HEK293 (cell line): Measurements from ENCODE around the gene ADCY6.

Experiments used
- CTCF ChIA-PET: fragments of 350-600 bp; formaldehyde crosslinking; extraction: SDS; loops from one replicate; lab custom pipeline; 2021; ENCODE audit warnings: antibody characterized with exemption; lab: Yijun Ruan, JAX
- POLR2A ChIA-PET: fragments of 300-600 bp; formaldehyde crosslinking; extraction: SDS; loops from one replicate; lab custom pipeline; 2020; ENCODE audit warnings: antibody characterized with exemption, inconsistent platforms; lab: Yijun Ruan, JAX
- H3K27ac ChIP-seq: fragments of 200-500 bp; sonication (Bioruptor generic); 2 replicates; pipeline ENCODE4 v1.5.1; 2014; ENCODE audit warnings: low read depth, low read length, control low read depth, inconsistent platforms; ENCODE audit errors: extremely low read depth
- H3K36me3 ChIP-seq, 2 experiments: fragments of 200-500 bp in 1 of 2; sonication (Bioruptor generic) in 1 of 2; 1 replicate in 1 of 2; 2 replicates in 1 of 2; pipeline ENCODE4 v1.5.1; 2014 to 2017; ENCODE audit warnings: inconsistent platforms in 2 of 2, low read length in 2 of 2; ENCODE audit not compliant: control insufficient read depth in 2 of 2, insufficient read depth in 1 of 2
- H3K4me1 ChIP-seq: fragments of 200-500 bp; sonication (Bioruptor generic); 2 replicates; pipeline ENCODE4 v1.5.1; 2014; ENCODE audit warnings: mild to moderate bottlenecking, low read length, inconsistent platforms; ENCODE audit not compliant: control insufficient read depth, insufficient read depth
- H3K4me3 ChIP-seq: 2 replicates; pipeline ENCODE4 v1.5.1; 2011; ENCODE audit warnings: low read depth, mild to moderate bottlenecking, control low read depth, low read length, moderate library complexity
- H3K9me3 ChIP-seq: fragments of 200-500 bp; sonication (Bioruptor generic); 2 replicates; pipeline ENCODE4 v1.5.1; 2014; ENCODE audit warnings: low read depth, low read length, inconsistent platforms; ENCODE audit not compliant: control insufficient read depth, insufficient read depth
- FEZF1 ChIP-seq: fragments of 450-650 bp; formaldehyde crosslinking; IDR thresholded peaks from 2 replicates; pipeline ENCODE4 v1.5.1; 2016; ENCODE audit warnings: missing biosample characterization, missing genetic modification characterization
- GFI1B ChIP-seq: fragments of 450-650 bp; formaldehyde crosslinking; IDR thresholded peaks from 2 replicates; pipeline ENCODE4 v1.5.1; 2016; ENCODE audit warnings: missing biosample characterization, missing genetic modification characterization
- GLI2 ChIP-seq: fragments of 450-650 bp; formaldehyde crosslinking; IDR thresholded peaks from 2 replicates; pipeline ENCODE4; 2017; ENCODE audit warnings: missing biosample characterization, missing genetic modification characterization, low read depth, borderline replicate concordance
- HOXA7 ChIP-seq: sonication (generic); formaldehyde crosslinking; IDR thresholded peaks from 2 replicates; pipeline ENCODE4 v1.8.1; 2022; ENCODE audit warnings: missing genetic modification reagents, borderline replicate concordance
- HOXC10 ChIP-seq: sonication (generic); formaldehyde crosslinking; IDR thresholded peaks from 2 replicates; pipeline ENCODE4 v1.8.1; 2023; ENCODE audit warnings: mild to moderate bottlenecking, missing genetic modification reagents
- MYNN ChIP-seq: fragments of 450-650 bp; formaldehyde crosslinking; IDR thresholded peaks from 2 replicates; pipeline ENCODE4 v1.5.1; 2016; ENCODE audit warnings: missing biosample characterization, missing genetic modification characterization, borderline replicate concordance
- OVOL3 ChIP-seq: fragments of 450-650 bp; formaldehyde crosslinking; IDR thresholded peaks from 2 replicates; pipeline ENCODE4 v1.5.1; 2016; ENCODE audit warnings: missing biosample characterization, missing genetic modification characterization
- PRDM1 ChIP-seq: fragments of 450-650 bp; formaldehyde crosslinking; IDR thresholded peaks from 2 replicates; pipeline ENCODE4; 2016; ENCODE audit warnings: missing biosample characterization, missing genetic modification characterization
- SCRT2 ChIP-seq: fragments of 450-650 bp; formaldehyde crosslinking; IDR thresholded peaks from 2 replicates; pipeline ENCODE4 v1.5.1; 2016; ENCODE audit warnings: missing biosample characterization, missing genetic modification characterization
- SETDB1 ChIP-seq: IDR thresholded peaks from one replicate; pipeline ENCODE4 v1.6.1; 2017; ENCODE audit warnings: mild to moderate bottlenecking, low read length, moderate library complexity, mixed read lengths; ENCODE audit not compliant: insufficient read length
- ZNF19 ChIP-seq: fragments of 450-650 bp; formaldehyde crosslinking; IDR thresholded peaks from 2 replicates; pipeline ENCODE4; 2016; ENCODE audit warnings: missing biosample characterization, missing genetic modification characterization, low read depth
- ZNF350 ChIP-seq: fragments of 450-650 bp; formaldehyde crosslinking; IDR thresholded peaks from 2 replicates; pipeline ENCODE4 v1.5.0; 2017; ENCODE audit warnings: missing biosample characterization, mild to moderate bottlenecking, missing genetic modification characterization
- ZNF394 ChIP-seq: fragments of 450-650 bp; formaldehyde crosslinking; IDR thresholded peaks from 2 replicates; pipeline ENCODE4 v1.5.1; 2016; ENCODE audit warnings: missing biosample characterization, missing genetic modification characterization, mild to moderate bottlenecking, moderate library complexity, borderline replicate concordance
- ZNF521 ChIP-seq: fragments of 450-650 bp; formaldehyde crosslinking; IDR thresholded peaks from 2 replicates; pipeline ENCODE4 v1.5.1; 2017; ENCODE audit warnings: missing biosample characterization, mild to moderate bottlenecking, missing genetic modification characterization
- ZNF561 ChIP-seq: fragments of 450-650 bp; IDR thresholded peaks from 2 replicates; pipeline ENCODE4 v1.5.1; 2018; ENCODE audit warnings: missing biosample characterization, missing genetic modification characterization, borderline replicate concordance
- ZNF585B ChIP-seq: fragments of 450-650 bp; formaldehyde crosslinking; IDR thresholded peaks from 2 replicates; pipeline ENCODE4 v1.5.1; 2016; ENCODE audit warnings: missing biosample characterization, missing genetic modification characterization
- ZNF610 ChIP-seq: fragments of 450-650 bp; formaldehyde crosslinking; IDR thresholded peaks from 2 replicates; pipeline ENCODE4 v1.5.1; 2016; ENCODE audit warnings: missing biosample characterization, missing genetic modification characterization, borderline replicate concordance
- ZNF621 ChIP-seq: fragments of 450-650 bp; formaldehyde crosslinking; IDR thresholded peaks from 2 replicates; pipeline ENCODE4 v1.5.1; 2017; ENCODE audit warnings: missing biosample characterization, missing genetic modification characterization
- ZNF660 ChIP-seq: fragments of 450-650 bp; IDR thresholded peaks from 2 replicates; pipeline ENCODE4 v1.5.1; 2018; ENCODE audit warnings: missing biosample characterization, mild to moderate bottlenecking, missing genetic modification characterization
- ZNF664 ChIP-seq: fragments of 450-650 bp; formaldehyde crosslinking; IDR thresholded peaks from 2 replicates; pipeline ENCODE4 v1.5.1; 2016; ENCODE audit warnings: missing biosample characterization, missing genetic modification characterization
- TF ChIP-seq, protein P1 (sequence below): fragments of 450-650 bp; formaldehyde crosslinking; IDR thresholded peaks from 2 replicates; pipeline ENCODE4 v1.5.1; 2016; ENCODE audit warnings: missing biosample characterization, missing genetic modification characterization
- TF ChIP-seq, protein P2 (sequence below): fragments of 450-650 bp; formaldehyde crosslinking; IDR thresholded peaks from 2 replicates; pipeline ENCODE4 v1.5.1; 2016; ENCODE audit warnings: missing biosample characterization, missing genetic modification characterization
- TF ChIP-seq, protein P3 (sequence below): fragments of 450-650 bp; formaldehyde crosslinking; IDR thresholded peaks from 2 replicates; pipeline ENCODE4 v1.5.1; 2016; ENCODE audit warnings: missing biosample characterization, missing genetic modification characterization, borderline replicate concordance

The ADCY6 gene

DNA sequence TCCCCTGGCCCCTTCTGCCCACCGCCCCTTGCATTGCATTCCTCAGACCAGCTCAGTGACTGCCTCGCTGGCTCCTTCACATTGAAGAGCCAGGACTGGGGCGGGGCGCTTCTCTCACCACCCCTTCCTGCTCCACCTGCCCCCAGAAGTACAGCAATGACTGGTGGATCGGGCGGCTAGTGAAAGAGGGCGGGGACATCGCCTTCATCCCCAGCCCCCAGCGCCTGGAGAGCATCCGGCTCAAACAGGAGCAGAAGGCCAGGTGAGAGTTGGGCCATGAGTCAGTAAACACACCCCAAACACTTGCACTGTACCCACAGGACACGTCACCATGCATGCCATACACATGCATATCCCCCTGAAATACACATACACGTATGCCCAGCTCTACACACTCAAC is 35.2 kb upstream of the ADCY6 start:
- Histone ChIP-seq H3K4me3 (no peak overlapping the region), H3K27ac (no peak overlapping the region), H3K36me3 (peaks cover 0 to 61% of the 10 kb centered on the region in 2 experiments; a peak in 1 of 3 replicates), H3K4me1 (no peaks in the 10 kb centered on the region), H3K9me3 (no peaks in the 10 kb centered on the region)
- TF ChIP-seq HOXC10 (CRISPR knock-in tag), result no peak
- TF ChIP-seq SETDB1, result no peak
- TF ChIP-seq OVOL3, result no peak
- no peak for TF ChIP-seq ZNF521
- TF ChIP-seq, protein P1, sequence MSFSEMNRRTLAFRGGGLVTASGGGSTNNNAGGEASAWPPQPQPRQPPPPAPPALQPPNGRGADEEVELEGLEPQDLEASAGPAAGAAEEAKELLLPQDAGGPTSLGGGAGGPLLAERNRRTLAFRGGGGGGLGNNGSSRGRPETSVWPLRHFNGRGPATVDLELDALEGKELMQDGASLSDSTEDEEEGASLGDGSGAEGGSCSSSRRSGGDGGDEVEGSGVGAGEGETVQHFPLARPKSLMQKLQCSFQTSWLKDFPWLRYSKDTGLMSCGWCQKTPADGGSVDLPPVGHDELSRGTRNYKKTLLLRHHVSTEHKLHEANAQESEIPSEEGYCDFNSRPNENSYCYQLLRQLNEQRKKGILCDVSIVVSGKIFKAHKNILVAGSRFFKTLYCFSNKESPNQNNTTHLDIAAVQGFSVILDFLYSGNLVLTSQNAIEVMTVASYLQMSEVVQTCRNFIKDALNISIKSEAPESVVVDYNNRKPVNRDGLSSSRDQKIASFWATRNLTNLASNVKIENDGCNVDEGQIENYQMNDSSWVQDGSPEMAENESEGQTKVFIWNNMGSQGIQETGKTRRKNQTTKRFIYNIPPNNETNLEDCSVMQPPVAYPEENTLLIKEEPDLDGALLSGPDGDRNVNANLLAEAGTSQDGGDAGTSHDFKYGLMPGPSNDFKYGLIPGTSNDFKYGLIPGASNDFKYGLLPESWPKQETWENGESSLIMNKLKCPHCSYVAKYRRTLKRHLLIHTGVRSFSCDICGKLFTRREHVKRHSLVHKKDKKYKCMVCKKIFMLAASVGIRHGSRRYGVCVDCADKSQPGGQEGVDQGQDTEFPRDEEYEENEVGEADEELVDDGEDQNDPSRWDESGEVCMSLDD (tag by site-specific recombination), result no peak
- no peak for TF ChIP-seq ZNF610 (tag by site-specific recombination)
- no peak for TF ChIP-seq HOXA7 (CRISPR knock-in tag)
- TF ChIP-seq ZNF561 (tag by site-specific recombination), result no peak
- no peak for TF ChIP-seq ZNF350
- TF ChIP-seq ZNF585B (tag by site-specific recombination), result no peak
- TF ChIP-seq ZNF664, result no peak
- TF ChIP-seq GFI1B (tag by site-specific recombination), result no peak
- no peak for TF ChIP-seq ZNF19 (tag by site-specific recombination)
- no peak for TF ChIP-seq ZNF660 (tag by site-specific recombination)
- no peak for TF ChIP-seq GLI2 (tag by site-specific recombination)
- no peak for TF ChIP-seq MYNN (tag by site-specific recombination)
- no peak for TF ChIP-seq ZNF621
- TF ChIP-seq, protein P2, sequence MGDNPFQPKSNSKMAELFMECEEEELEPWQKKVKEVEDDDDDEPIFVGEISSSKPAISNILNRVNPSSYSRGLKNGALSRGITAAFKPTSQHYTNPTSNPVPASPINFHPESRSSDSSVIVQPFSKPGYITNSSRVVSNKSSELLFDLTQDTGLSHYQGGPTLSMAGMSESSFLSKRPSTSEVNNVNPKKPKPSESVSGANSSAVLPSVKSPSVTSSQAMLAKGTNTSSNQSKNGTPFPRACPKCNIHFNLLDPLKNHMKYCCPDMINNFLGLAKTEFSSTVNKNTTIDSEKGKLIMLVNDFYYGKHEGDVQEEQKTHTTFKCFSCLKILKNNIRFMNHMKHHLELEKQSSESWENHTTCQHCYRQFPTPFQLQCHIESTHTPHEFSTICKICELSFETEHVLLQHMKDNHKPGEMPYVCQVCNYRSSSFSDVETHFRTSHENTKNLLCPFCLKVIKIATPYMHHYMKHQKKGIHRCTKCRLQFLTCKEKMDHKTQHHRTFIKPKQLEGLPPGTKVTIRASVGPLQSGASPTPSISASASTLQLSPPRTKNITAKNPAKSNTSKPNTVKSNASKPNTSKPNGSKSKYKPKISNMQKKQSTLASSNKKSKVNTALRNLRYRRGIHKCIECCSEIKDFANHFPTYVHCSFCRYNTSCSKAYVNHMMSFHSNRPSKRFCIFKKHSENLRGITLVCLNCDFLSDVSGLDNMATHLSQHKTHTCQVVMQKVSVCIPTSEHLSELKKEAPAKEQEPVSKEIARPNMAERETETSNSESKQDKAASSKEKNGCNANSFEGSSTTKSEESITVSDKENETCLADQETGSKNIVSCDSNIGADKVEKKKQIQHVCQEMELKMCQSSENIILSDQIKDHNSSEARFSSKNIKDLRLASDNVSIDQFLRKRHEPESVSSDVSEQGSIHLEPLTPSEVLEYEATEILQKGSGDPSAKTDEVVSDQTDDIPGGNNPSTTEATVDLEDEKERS (tag by site-specific recombination), result no peak
- ChIA-PET CTCF (interaction anchor here (1.3 to 6.0 kb wide), 2 partner anchors 9 to 29 kb away, joined by 4 to 42 read pairs; partner anchors contain the start of gene DDX23), POLR2A (no interaction called here)

DNA sequence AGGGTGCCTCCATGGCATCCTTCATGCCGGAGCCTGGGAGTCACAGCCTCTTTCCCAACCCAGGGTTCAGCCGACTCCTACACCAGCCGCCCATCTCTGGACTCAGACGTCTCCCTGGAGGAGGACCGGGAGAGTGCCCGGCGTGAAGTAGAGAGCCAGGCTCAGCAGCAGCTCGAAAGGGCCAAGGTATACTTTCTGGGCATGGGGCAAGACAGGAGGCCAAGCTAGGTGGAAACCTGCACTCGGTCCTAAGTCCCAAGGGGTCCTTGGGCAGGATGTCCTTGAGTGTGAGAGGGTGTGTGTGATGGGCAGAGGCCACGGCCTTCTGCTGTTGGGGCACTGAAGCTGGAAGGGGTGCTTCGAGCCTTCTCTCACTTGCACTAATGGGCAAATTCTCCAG is 34.4 kb upstream of the ADCY6 start:
- TF ChIP-seq, protein P3, sequence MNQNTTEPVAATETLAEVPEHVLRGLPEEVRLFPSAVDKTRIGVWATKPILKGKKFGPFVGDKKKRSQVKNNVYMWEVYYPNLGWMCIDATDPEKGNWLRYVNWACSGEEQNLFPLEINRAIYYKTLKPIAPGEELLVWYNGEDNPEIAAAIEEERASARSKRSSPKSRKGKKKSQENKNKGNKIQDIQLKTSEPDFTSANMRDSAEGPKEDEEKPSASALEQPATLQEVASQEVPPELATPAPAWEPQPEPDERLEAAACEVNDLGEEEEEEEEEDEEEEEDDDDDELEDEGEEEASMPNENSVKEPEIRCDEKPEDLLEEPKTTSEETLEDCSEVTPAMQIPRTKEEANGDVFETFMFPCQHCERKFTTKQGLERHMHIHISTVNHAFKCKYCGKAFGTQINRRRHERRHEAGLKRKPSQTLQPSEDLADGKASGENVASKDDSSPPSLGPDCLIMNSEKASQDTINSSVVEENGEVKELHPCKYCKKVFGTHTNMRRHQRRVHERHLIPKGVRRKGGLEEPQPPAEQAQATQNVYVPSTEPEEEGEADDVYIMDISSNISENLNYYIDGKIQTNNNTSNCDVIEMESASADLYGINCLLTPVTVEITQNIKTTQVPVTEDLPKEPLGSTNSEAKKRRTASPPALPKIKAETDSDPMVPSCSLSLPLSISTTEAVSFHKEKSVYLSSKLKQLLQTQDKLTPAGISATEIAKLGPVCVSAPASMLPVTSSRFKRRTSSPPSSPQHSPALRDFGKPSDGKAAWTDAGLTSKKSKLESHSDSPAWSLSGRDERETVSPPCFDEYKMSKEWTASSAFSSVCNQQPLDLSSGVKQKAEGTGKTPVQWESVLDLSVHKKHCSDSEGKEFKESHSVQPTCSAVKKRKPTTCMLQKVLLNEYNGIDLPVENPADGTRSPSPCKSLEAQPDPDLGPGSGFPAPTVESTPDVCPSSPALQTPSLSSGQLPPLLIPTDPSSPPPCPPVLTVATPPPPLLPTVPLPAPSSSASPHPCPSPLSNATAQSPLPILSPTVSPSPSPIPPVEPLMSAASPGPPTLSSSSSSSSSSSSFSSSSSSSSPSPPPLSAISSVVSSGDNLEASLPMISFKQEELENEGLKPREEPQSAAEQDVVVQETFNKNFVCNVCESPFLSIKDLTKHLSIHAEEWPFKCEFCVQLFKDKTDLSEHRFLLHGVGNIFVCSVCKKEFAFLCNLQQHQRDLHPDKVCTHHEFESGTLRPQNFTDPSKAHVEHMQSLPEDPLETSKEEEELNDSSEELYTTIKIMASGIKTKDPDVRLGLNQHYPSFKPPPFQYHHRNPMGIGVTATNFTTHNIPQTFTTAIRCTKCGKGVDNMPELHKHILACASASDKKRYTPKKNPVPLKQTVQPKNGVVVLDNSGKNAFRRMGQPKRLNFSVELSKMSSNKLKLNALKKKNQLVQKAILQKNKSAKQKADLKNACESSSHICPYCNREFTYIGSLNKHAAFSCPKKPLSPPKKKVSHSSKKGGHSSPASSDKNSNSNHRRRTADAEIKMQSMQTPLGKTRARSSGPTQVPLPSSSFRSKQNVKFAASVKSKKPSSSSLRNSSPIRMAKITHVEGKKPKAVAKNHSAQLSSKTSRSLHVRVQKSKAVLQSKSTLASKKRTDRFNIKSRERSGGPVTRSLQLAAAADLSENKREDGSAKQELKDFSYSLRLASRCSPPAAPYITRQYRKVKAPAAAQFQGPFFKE (tag by site-specific recombination), result no peak
- TF ChIP-seq FEZF1 (tag by site-specific recombination), result no peak
- TF ChIP-seq PRDM1 (tag by site-specific recombination), result no peak
- no peak for TF ChIP-seq ZNF394 (tag by site-specific recombination)
- no peak for TF ChIP-seq ZNF521
- TF ChIP-seq SCRT2 (tag by site-specific recombination), result 0 out of 2 replicates have a peak, but pooled peaks have one; percentile 18
- TF ChIP-seq, all 188 proteins: peak for 1
- POLR2A ChIA-PET, result no interaction called here
- Histone ChIP-seq H3K4me3 (no peak overlapping the region), H3K27ac (no peak overlapping the region), H3K4me1 (no peaks in the 10 kb centered on the region), H3K9me3 (no peaks in the 10 kb centered on the region), H3K36me3 (peaks cover 0 to 53% of the 10 kb centered on the region in 2 experiments; a peak in 1 of 3 replicates)
- CTCF ChIA-PET, result interaction anchor here (1.3 to 6.0 kb wide), 2 partner anchors 9 to 29 kb away, joined by 4 to 42 read pairs; partner anchors contain the start of gene DDX23
